GM13977 (cell line): Measurements from ENCODE around the gene LRMDA.

Experiments used
- DNase-seq: peaks from one replicate; pipeline ENCODE4 v3.0.0; 2012; ENCODE audit warnings: low spot score
- in situ Hi-C: fragments of 300-500 bp; cut with MboI; formaldehyde crosslinking; loops from one replicate; pipeline ENCODE4 v1.12.0; 2022; ENCODE audit warnings: low sequenced_read_pairs, low pct_unique_long_range_greater_than_20kb, mixed read lengths, inconsistent platforms; ENCODE audit not compliant: unreplicated experiment
- TF ChIP-seq, protein P1 (sequence below): IDR thresholded peaks from 2 replicates; pipeline ENCODE4 v1.5.1; 2012; ENCODE audit warnings: mild to moderate bottlenecking, control low read depth; ENCODE audit not compliant: insufficient read depth; ENCODE audit errors: extremely low read depth, missing control alignments

Gene LRMDA

DNA sequence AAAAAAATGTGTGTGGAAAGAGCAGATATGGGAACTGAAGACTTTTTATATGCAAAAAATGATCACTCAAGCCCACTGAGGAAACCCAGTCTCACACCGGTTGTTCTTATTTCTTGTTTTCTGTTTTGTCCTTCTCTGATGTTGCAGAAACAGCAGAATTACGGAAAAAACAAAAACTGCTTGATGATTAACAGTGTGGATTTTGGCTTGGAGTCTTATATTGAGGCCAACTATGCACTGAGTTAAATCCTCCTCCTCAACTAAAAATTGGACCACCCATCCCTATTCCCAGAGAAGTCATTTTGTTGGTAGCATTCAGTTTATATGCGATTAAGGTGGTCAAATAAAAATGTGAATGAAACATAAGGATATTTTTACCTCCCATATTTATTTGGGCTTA lies 246.1 kb downstream of the LRMDA start:
- no peak for DNase-seq
- TF ChIP-seq, protein P1, sequence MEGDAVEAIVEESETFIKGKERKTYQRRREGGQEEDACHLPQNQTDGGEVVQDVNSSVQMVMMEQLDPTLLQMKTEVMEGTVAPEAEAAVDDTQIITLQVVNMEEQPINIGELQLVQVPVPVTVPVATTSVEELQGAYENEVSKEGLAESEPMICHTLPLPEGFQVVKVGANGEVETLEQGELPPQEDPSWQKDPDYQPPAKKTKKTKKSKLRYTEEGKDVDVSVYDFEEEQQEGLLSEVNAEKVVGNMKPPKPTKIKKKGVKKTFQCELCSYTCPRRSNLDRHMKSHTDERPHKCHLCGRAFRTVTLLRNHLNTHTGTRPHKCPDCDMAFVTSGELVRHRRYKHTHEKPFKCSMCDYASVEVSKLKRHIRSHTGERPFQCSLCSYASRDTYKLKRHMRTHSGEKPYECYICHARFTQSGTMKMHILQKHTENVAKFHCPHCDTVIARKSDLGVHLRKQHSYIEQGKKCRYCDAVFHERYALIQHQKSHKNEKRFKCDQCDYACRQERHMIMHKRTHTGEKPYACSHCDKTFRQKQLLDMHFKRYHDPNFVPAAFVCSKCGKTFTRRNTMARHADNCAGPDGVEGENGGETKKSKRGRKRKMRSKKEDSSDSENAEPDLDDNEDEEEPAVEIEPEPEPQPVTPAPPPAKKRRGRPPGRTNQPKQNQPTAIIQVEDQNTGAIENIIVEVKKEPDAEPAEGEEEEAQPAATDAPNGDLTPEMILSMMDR = no peak
- in situ Hi-C loops = no loop called here

- no peak for DNase-seq
- TF ChIP-seq, protein P1 = no peak
- in situ Hi-C loops = no loop called here
Measured at GRCh38 chr10:75678527-75678926, 247.1 kb downstream of the LRMDA start.

GRCh38 chr10:75679536-75679935 lies 248.1 kb downstream of the LRMDA start:
- DNase-seq = no peak
- in situ Hi-C loops = no loop called here
- TF ChIP-seq, protein P1 = no peak

- TF ChIP-seq, protein P1 = no peak
- no peak for DNase-seq
- in situ Hi-C loops = no loop called here
Measured at GRCh38 chr10:75681334-75681733, 249.9 kb downstream of the LRMDA start.

GRCh38 chr10:75682649-75683557 lies 251.5 kb downstream of the LRMDA start:
- TF ChIP-seq, protein P1 = no peak
- DNase-seq = no peak
- in situ Hi-C loops = no loop called here

GRCh38 chr10:75685187-75685586 lies 253.8 kb downstream of the LRMDA start:
- DNase-seq = no peak
- TF ChIP-seq, protein P1 = no peak
- in situ Hi-C loops = no loop called here
